Trophoblast cell (in vitro differentiated cells and primary cell): ENCODE results near the gene PKD2.
A peak's percentile ranks its signal among the peaks of the same experiment; 100 is the strongest.

Experiments
- DNase-seq, 2 donors: peaks; one replicate each; pipeline ENCODE4 v3.0.0-alpha.2; 2016
- H2AFZ ChIP-seq: 2 replicates; pipeline ENCODE4 v1.6.1; 2013; ENCODE audit warnings: low read length, moderate library complexity, mild to moderate bottlenecking; ENCODE audit not compliant: insufficient read depth, poor library complexity
- H2AK5ac ChIP-seq: 2 replicates; pipeline ENCODE4 v1.6.1; 2013; ENCODE audit warnings: mild to moderate bottlenecking, low read length
- H2BK120ac ChIP-seq: 2 replicates; pipeline ENCODE4 v1.6.1; 2013; ENCODE audit warnings: low read length, mild to moderate bottlenecking, moderate library complexity; ENCODE audit not compliant: insufficient read depth, poor library complexity
- H2BK12ac ChIP-seq: 2 replicates; pipeline ENCODE4 v1.6.1; 2013; ENCODE audit warnings: mild to moderate bottlenecking, low read length, moderate library complexity
- H2BK5ac ChIP-seq: 2 replicates; pipeline ENCODE4 v1.6.1; 2013; ENCODE audit warnings: low read length, low read depth, moderate library complexity, mild to moderate bottlenecking; ENCODE audit not compliant: poor library complexity
- H3K14ac ChIP-seq: 2 replicates; pipeline ENCODE4 v1.6.1; 2013; ENCODE audit warnings: mild to moderate bottlenecking, low read length
- H3K18ac ChIP-seq: 2 replicates; pipeline ENCODE4 v1.6.1; 2013; ENCODE audit warnings: mild to moderate bottlenecking, low read length
- H3K23ac ChIP-seq: 2 replicates; pipeline ENCODE4 v1.6.1; 2013; ENCODE audit warnings: low read length
- H3K27ac ChIP-seq: 2 replicates; pipeline ENCODE4 v1.5.1; 2013; ENCODE audit warnings: low read depth, mild to moderate bottlenecking, inconsistent platforms, low read length, moderate library complexity
- H3K27me3 ChIP-seq: 2 replicates; pipeline ENCODE4 v1.6.1; 2013; ENCODE audit warnings: inconsistent platforms, mild to moderate bottlenecking, low read length, moderate library complexity; ENCODE audit not compliant: insufficient read depth
- H3K36me3 ChIP-seq, 2 experiments: 1 replicate in 1 of 2; 2 replicates in 1 of 2; pipeline ENCODE4 v1.6.1; 2013; ENCODE audit warnings: low read length in 2 of 2, mild to moderate bottlenecking in 2 of 2, moderate library complexity in 1 of 2; ENCODE audit not compliant: insufficient read depth in 2 of 2, control insufficient read depth in 1 of 2
- H3K4ac ChIP-seq: 2 replicates; pipeline ENCODE4 v1.6.1; 2013; ENCODE audit warnings: low read depth, mild to moderate bottlenecking, low read length, moderate library complexity
- H3K4me1 ChIP-seq, 2 experiments: 1 replicate in 1 of 2; 2 replicates in 1 of 2; pipeline ENCODE4 v1.6.1; 2013; ENCODE audit warnings: low read length in 2 of 2, mild to moderate bottlenecking in 2 of 2, moderate library complexity in 1 of 2; ENCODE audit not compliant: insufficient read depth in 2 of 2, control insufficient read depth in 1 of 2
- H3K4me2 ChIP-seq: 2 replicates; pipeline ENCODE4 v1.6.1; 2013; ENCODE audit warnings: inconsistent platforms, mild to moderate bottlenecking, low read length, moderate library complexity
- H3K4me3 ChIP-seq: 2 replicates; pipeline ENCODE4 v1.5.1; 2013; ENCODE audit warnings: mild to moderate bottlenecking, low read depth, low read length, inconsistent platforms
- H3K79me1 ChIP-seq: one replicate; pipeline ENCODE4 v1.6.1; 2013; ENCODE audit warnings: low read length
- H3K79me2 ChIP-seq: 2 replicates; pipeline ENCODE4 v1.6.1; 2013; ENCODE audit warnings: low read length, mild to moderate bottlenecking; ENCODE audit not compliant: control insufficient read depth, insufficient read depth, poor library complexity
- H3K9ac ChIP-seq: 2 replicates; pipeline ENCODE4 v1.6.1; 2013; ENCODE audit warnings: mild to moderate bottlenecking, low read length
- H3K9me3 ChIP-seq: 2 replicates; pipeline ENCODE4 v1.6.1; 2013; ENCODE audit warnings: low read depth, mild to moderate bottlenecking, control low read depth, inconsistent platforms, low read length; ENCODE audit not compliant: insufficient read depth
- H4K12ac ChIP-seq: 2 replicates; pipeline ENCODE4 v1.6.1; 2013; ENCODE audit warnings: low read depth, mild to moderate bottlenecking, low read length, moderate library complexity
- H4K8ac ChIP-seq: 2 replicates; pipeline ENCODE4 v1.6.1; 2013; ENCODE audit warnings: low read depth, mild to moderate bottlenecking, low read length, moderate library complexity
- H4K91ac ChIP-seq: one replicate; pipeline ENCODE4 v1.6.1; 2013; ENCODE audit warnings: low read depth, mild to moderate bottlenecking, low read length, moderate library complexity
- WGBS: extraction: QIAGEN DNeasy Blood & Tissue Kit; methylation state at CpG from one replicate; pipeline ENCODE4 v1.1.7; 2013; ENCODE audit warnings: missing lambda C conversion rate; ENCODE audit not compliant: insufficient read length, insufficient coverage; ENCODE audit errors: extremely low coverage; 5-methylcytosine and 5-hydroxymethylcytosine counted together

The PKD2 gene

GRCh38 chr4:88093874-88094273 is 86.4 kb downstream of the PKD2 start:
- Histone ChIP-seq H4K91ac (no peak overlapping the region), H3K36me3 (peaks cover 2 to 10% of the 10 kb centered on the region in 2 experiments), H3K27me3 (no peaks in the 10 kb centered on the region), H3K27ac (no peak overlapping the region), H3K4me2 (no peak overlapping the region), H3K9me3 (no peaks in the 10 kb centered on the region), H4K12ac (no peak overlapping the region), H3K4ac (no peak overlapping the region), H2BK12ac (no peak overlapping the region), H4K8ac (no peak overlapping the region), H3K14ac (no peak overlapping the region), H3K18ac (no peak overlapping the region), H3K9ac (no peak overlapping the region), H2BK5ac (no peak overlapping the region), H3K79me2 (no peaks in the 10 kb centered on the region), H2AFZ (no peak overlapping the region), H2BK120ac (no peak overlapping the region), H3K79me1 (no peaks in the 10 kb centered on the region), H3K4me1 (no peaks in the 10 kb centered on the region), H3K4me3 (no peak overlapping the region), H3K23ac (no peak overlapping the region), H2AK5ac (no peak overlapping the region)
- no CpG with 5 or more reads among the region's 5 CpGs for WGBS
- DNase-seq, result no peak

GRCh38 chr4:88097301-88097700 is 89.9 kb downstream of the PKD2 start:
- Histone ChIP-seq H3K4me3 (no peak overlapping the region), H3K79me1 (no peaks in the 10 kb centered on the region), H2BK12ac (no peak overlapping the region), H3K9ac (no peak overlapping the region), H4K91ac (no peak overlapping the region), H3K4me2 (no peak overlapping the region), H3K79me2 (no peaks in the 10 kb centered on the region), H3K14ac (no peak overlapping the region), H4K12ac (no peak overlapping the region), H2BK120ac (no peak overlapping the region), H2AK5ac (no peak overlapping the region), H3K18ac (no peak overlapping the region), H2BK5ac (no peak overlapping the region), H3K36me3 (peaks cover 2 to 14% of the 10 kb centered on the region in 2 experiments), H3K4ac (no peak overlapping the region), H3K27ac (no peak overlapping the region), H3K9me3 (no peaks in the 10 kb centered on the region), H3K23ac (no peak overlapping the region), H3K4me1 (no peaks in the 10 kb centered on the region), H3K27me3 (no peaks in the 10 kb centered on the region), H2AFZ (no peak overlapping the region), H4K8ac (no peak overlapping the region)
- DNase-seq, result peak in 1 of 2 donors; percentile 15
- no CpG with 5 or more reads among the region's 2 CpGs for WGBS

DNA sequence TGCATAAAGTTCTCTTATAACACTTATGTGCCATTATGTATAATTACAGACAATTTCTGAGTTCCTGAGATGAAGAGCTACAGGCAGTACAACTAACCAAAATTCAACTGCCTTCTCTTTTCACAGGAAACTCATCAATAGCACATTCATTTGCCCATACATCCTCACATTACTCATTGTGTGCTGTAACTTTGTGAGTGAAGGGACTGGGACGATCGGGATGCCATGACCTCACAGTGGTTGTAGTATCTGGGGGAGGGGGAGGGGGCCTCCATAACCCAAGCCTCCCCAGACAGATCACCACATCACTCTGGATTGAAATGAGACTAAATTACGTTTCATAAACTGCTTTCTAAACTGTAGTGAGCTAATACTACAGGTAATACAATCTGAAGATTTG is 90.3 kb downstream of the PKD2 start:
- Histone ChIP-seq H3K9me3 (no peaks in the 10 kb centered on the region), H3K18ac (no peak overlapping the region), H3K14ac (no peak overlapping the region), H4K8ac (no peak overlapping the region), H4K91ac (no peak overlapping the region), H2AFZ (no peak overlapping the region), H3K79me2 (no peaks in the 10 kb centered on the region), H2BK12ac (no peak overlapping the region), H3K27me3 (no peaks in the 10 kb centered on the region), H3K79me1 (peaks cover under 1% of the 10 kb centered on the region), H3K4ac (no peak overlapping the region), H4K12ac (no peak overlapping the region), H3K23ac (no peak overlapping the region), H2BK5ac (no peak overlapping the region), H3K4me3 (no peak overlapping the region), H3K36me3 (peaks cover 2 to 14% of the 10 kb centered on the region in 2 experiments), H2BK120ac (no peak overlapping the region), H3K27ac (no peak overlapping the region), H3K9ac (no peak overlapping the region), H3K4me1 (no peaks in the 10 kb centered on the region), H2AK5ac (no peak overlapping the region), H3K4me2 (no peak overlapping the region)
- no CpG with 5 or more reads among the region's 3 CpGs for WGBS
- DNase-seq, result no peak

- Histone ChIP-seq H2BK120ac (no peak overlapping the region), H3K79me2 (no peaks in the 10 kb centered on the region), H3K9me3 (no peaks in the 10 kb centered on the region), H3K9ac (peak overlapping the region; percentile 4), H4K12ac (no peak overlapping the region), H3K4me2 (no peak overlapping the region), H4K91ac (no peak overlapping the region), H3K14ac (no peak overlapping the region), H3K4ac (no peak overlapping the region), H2AK5ac (no peak overlapping the region), H4K8ac (no peak overlapping the region), H3K27ac (no peak overlapping the region), H3K4me3 (no peak overlapping the region), H2AFZ (no peak overlapping the region), H3K36me3 (peaks cover 2 to 14% of the 10 kb centered on the region in 2 experiments), H3K79me1 (peaks cover 3% of the 10 kb centered on the region), H2BK5ac (no peak overlapping the region), H2BK12ac (peak overlapping the region; percentile 78), H3K23ac (no peak overlapping the region), H3K27me3 (no peaks in the 10 kb centered on the region), H3K4me1 (no peaks in the 10 kb centered on the region), H3K18ac (no peak overlapping the region)
- DNase-seq, result no peak
- no CpG with 5 or more reads among the region's 4 CpGs for WGBS
Measured at GRCh38 chr4:88098993-88099752, 91.7 kb downstream of the PKD2 start.
